Thymus (tissue), 11 donors: ENCODE results near the gene DHRS7C. TPM values are rescaled to one million over a fixed set of nuclear protein-coding genes. Genes with fewer than 3 reads are reported as not detected.
A peak's percentile ranks its signal among the peaks of the same experiment; 100 is the strongest.

Experiments
- DNase-seq, 9 donors: peaks; one replicate each; pipeline ENCODE4 v3.0.0-alpha.2; 2013; ENCODE audit warnings: low spot score in 9 of 9, low read depth in 6 of 9, missing footprints in 1 of 9
- H3K27ac ChIP-seq, 2 donors: one replicate each; pipeline ENCODE4 v1.5.1; 2013; ENCODE audit warnings: control low read depth in 1 of 2, low read depth in 1 of 2, low read length in 1 of 2, mild to moderate bottlenecking in 1 of 2, moderate library complexity in 1 of 2
- H3K27me3 ChIP-seq, 2 donors: one replicate each; pipeline ENCODE4 v1.5.1; 2013; ENCODE audit warnings: low read length in 1 of 2; ENCODE audit not compliant: control insufficient read depth in 2 of 2, insufficient read depth in 1 of 2
- H3K36me3 ChIP-seq, 2 donors: one replicate each; pipeline ENCODE4 v1.5.1; 2013; ENCODE audit warnings: low read length in 1 of 2, mild to moderate bottlenecking in 1 of 2, moderate library complexity in 1 of 2; ENCODE audit not compliant: control insufficient read depth in 2 of 2, insufficient read depth in 2 of 2
- H3K4me1 ChIP-seq, 2 donors: one replicate each; pipeline ENCODE4 v1.5.1; 2013; ENCODE audit warnings: low read length in 2 of 2; ENCODE audit not compliant: control insufficient read depth in 2 of 2, insufficient read depth in 2 of 2
- H3K4me3 ChIP-seq, 2 donors: one replicate each; pipeline ENCODE4 v1.5.1; 2013; ENCODE audit warnings: low read length in 2 of 2, control low read depth in 1 of 2, mild to moderate bottlenecking in 1 of 2
- H3K9me3 ChIP-seq, 2 donors: one replicate each; pipeline ENCODE4 v1.5.1; 2013; ENCODE audit warnings: low read length in 1 of 2, mild to moderate bottlenecking in 1 of 2; ENCODE audit not compliant: control insufficient read depth in 2 of 2, insufficient read depth in 1 of 2
- WGBS: extraction: QIAGEN DNeasy Blood & Tissue Kit; methylation state at CpG from one replicate; pipeline ENCODE4 v1.1.7; 2013; 5-methylcytosine and 5-hydroxymethylcytosine counted together
- polyA plus RNA-seq: library from polyadenylated mRNA; stranded (reverse); fragments of 200-250 nt; gene quantifications from one replicate; pipeline ENCODE4 v1.2.3, GENCODE V29; 2013
- total RNA-seq: library from RNA; stranded (reverse); fragments of 120-200 nt; gene quantifications from one replicate; pipeline ENCODE4 v1.2.4, GENCODE V29; 2013
- donor health status: healthy.

DHRS7C gene
- total and polyA plus RNA-seq, 2 donors: 0.07 to 0.24 TPM

GRCh38 chr17:9824797-9825338, 33.5 kb upstream of the DHRS7C start:
- Histone ChIP-seq H3K4me3 (no peak overlapping the region), H3K9me3 (no peaks in the 10 kb centered on the region), H3K27me3 (no peaks in the 10 kb centered on the region), H3K27ac (no peak overlapping the region), H3K4me1 (no peaks in the 10 kb centered on the region), H3K36me3 (no peaks in the 10 kb centered on the region)
- no peak for DNase-seq
- 83% methylated on average over 8 of the region's 8 CpGs for WGBS

- no peaks in the 10 kb centered on the region for H3K36me3 ChIP-seq
- H3K27me3 ChIP-seq: no peaks in the 10 kb centered on the region
- H3K4me1 ChIP-seq: no peaks in the 10 kb centered on the region
- H3K9me3 ChIP-seq: no peaks in the 10 kb centered on the region
- WGBS: 60% methylated on average over 4 of the region's 4 CpGs
- H3K27ac ChIP-seq: no peak overlapping the region
- H3K4me3 ChIP-seq: no peak overlapping the region
- DNase-seq: no peak
Observed at GRCh38 chr17:9824094-9824493, 32.7 kb upstream of the DHRS7C start.

- 71% methylated on average over 15 of the region's 15 CpGs for WGBS
- Histone ChIP-seq H3K4me3 (no peak within 1 kb of the TSS), H3K9me3 (no peaks in the 10 kb centered on the region), H3K4me1 (no peaks in the 10 kb centered on the region), H3K27ac (no peak within 1 kb of the TSS), H3K27me3 (no peaks in the 10 kb centered on the region), H3K36me3 (no peaks in the 10 kb centered on the region)
- no peak for DNase-seq
Observed at GRCh38 chr17:9821921-9822320, 30.5 kb upstream of the DHRS7C start, which contains the start of gene GSG1L2. Gene GSG1L2, minus strand, starts transcription at chr17:9822079. Its CDS starts 8 bp downstream, at chr17:9822071.

- no peaks in the 10 kb centered on the region for H3K4me1 ChIP-seq
- DNase-seq: no peak
- 96% methylated on average over 3 of the region's 3 CpGs for WGBS
Observed at GRCh38 chr17:9820448-9820847, 29.1 kb upstream of the DHRS7C start.

GRCh38 chr17:9818760-9819159, 27.4 kb upstream of the DHRS7C start:
- no peak for DNase-seq
- Histone ChIP-seq H3K9me3 (no peaks in the 10 kb centered on the region), H3K36me3 (no peaks in the 10 kb centered on the region), H3K27ac (no peak overlapping the region), H3K4me3 (no peak overlapping the region), H3K27me3 (no peaks in the 10 kb centered on the region), H3K4me1 (no peaks in the 10 kb centered on the region)
- WGBS: 85% methylated on average over 4 of the region's 4 CpGs

More at GRCh38 chr17:9820448-9820847, 29.1 kb upstream of the DHRS7C start:
- H3K27me3 ChIP-seq: no peaks in the 10 kb centered on the region
- no peaks in the 10 kb centered on the region for H3K36me3 ChIP-seq
- no peak overlapping the region for H3K4me3 ChIP-seq
- H3K9me3 ChIP-seq: no peaks in the 10 kb centered on the region
- H3K27ac ChIP-seq: no peak overlapping the region

GRCh38 chr17:9817086-9817485, 25.7 kb upstream of the DHRS7C start:
- Histone ChIP-seq H3K9me3 (no peaks in the 10 kb centered on the region), H3K4me3 (no peak overlapping the region), H3K27me3 (no peaks in the 10 kb centered on the region), H3K27ac (no peak overlapping the region), H3K4me1 (no peaks in the 10 kb centered on the region), H3K36me3 (no peaks in the 10 kb centered on the region)
- DNase-seq: peak in 1 of 9 donors; percentile 11
- 67% methylated on average over 8 of the region's 8 CpGs for WGBS

GRCh38 chr17:9816472-9816871, 25.1 kb upstream of the DHRS7C start:
- no peaks in the 10 kb centered on the region for H3K27me3 ChIP-seq
- no peak for DNase-seq
- WGBS: 85% methylated on average over 10 of the region's 10 CpGs

GRCh38 chr17:9814337-9814945, 23.0 kb upstream of the DHRS7C start:
- DNase-seq: no peak
- WGBS: 94% methylated on average over 14 of the region's 14 CpGs
- Histone ChIP-seq H3K9me3 (no peaks in the 10 kb centered on the region), H3K36me3 (no peaks in the 10 kb centered on the region), H3K4me1 (no peaks in the 10 kb centered on the region), H3K27me3 (no peaks in the 10 kb centered on the region), H3K4me3 (no peak overlapping the region), H3K27ac (no peak overlapping the region)

More at GRCh38 chr17:9816472-9816871, 25.1 kb upstream of the DHRS7C start:
- no peaks in the 10 kb centered on the region for H3K9me3 ChIP-seq
- no peak overlapping the region for H3K4me3 ChIP-seq
- H3K36me3 ChIP-seq: no peaks in the 10 kb centered on the region
- no peak overlapping the region for H3K27ac ChIP-seq
- H3K4me1 ChIP-seq: no peaks in the 10 kb centered on the region

- Histone ChIP-seq H3K9me3 (no peaks in the 10 kb centered on the region), H3K27ac (no peak overlapping the region), H3K4me1 (no peaks in the 10 kb centered on the region), H3K4me3 (no peak overlapping the region), H3K27me3 (no peaks in the 10 kb centered on the region), H3K36me3 (no peaks in the 10 kb centered on the region)
- no peak for DNase-seq
- 87% methylated on average over 9 of the region's 9 CpGs for WGBS
Observed at GRCh38 chr17:9813166-9813565, 21.8 kb upstream of the DHRS7C start.
